GM12872 (cell line): Measurements from ENCODE around the gene CIROP.

Experiments
- TF ChIP-seq, protein P1 (sequence below): IDR thresholded peaks from 3 replicates; pipeline ENCODE4 v1.5.1; 2011; ENCODE audit warnings: low read depth, mild to moderate bottlenecking, low read length, moderate library complexity; ENCODE audit not compliant: insufficient read depth

The CIROP gene

DNA sequence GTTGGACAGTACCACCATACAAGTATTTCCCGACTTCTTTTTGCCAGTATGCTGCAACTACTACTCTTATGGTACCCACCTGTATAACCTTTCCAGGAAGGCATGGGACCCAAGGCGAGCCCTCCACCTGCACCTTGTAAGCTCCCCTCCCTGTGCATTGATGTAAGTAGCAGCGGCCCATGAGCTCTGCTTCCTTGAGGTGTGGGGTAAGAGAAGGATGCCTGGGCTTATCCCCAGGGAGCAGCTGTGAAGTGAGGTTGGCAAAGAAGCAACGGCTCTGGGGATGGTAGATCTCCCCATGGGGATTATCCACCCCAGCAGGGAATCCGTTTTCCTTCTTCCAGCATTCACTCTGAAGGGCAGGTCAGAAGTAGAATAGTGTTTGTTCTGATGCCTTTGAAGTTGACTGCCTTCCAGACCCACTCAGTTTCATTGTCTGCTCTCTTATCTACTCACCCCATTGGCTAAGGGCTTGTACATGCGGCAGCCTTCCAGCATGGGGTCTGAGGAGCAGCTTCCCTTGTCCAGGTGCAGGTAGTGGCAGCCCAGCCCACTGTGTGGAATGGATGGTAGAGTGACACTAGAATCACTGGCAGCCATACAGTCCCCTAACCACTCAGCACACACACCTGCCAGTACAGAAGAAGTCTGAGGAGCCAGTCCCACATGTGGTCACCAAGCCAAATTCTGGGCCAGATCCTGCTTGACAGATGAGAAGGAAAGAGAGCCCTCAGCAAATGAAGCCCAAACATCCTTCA, 3.4 kb downstream of the CIROP start:
- TF ChIP-seq, protein P1, sequence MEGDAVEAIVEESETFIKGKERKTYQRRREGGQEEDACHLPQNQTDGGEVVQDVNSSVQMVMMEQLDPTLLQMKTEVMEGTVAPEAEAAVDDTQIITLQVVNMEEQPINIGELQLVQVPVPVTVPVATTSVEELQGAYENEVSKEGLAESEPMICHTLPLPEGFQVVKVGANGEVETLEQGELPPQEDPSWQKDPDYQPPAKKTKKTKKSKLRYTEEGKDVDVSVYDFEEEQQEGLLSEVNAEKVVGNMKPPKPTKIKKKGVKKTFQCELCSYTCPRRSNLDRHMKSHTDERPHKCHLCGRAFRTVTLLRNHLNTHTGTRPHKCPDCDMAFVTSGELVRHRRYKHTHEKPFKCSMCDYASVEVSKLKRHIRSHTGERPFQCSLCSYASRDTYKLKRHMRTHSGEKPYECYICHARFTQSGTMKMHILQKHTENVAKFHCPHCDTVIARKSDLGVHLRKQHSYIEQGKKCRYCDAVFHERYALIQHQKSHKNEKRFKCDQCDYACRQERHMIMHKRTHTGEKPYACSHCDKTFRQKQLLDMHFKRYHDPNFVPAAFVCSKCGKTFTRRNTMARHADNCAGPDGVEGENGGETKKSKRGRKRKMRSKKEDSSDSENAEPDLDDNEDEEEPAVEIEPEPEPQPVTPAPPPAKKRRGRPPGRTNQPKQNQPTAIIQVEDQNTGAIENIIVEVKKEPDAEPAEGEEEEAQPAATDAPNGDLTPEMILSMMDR: no peak

GRCh38 chr14:23099212-23099861, 5.5 kb downstream of the CIROP start:
- TF ChIP-seq, protein P1: no peak

- TF ChIP-seq, protein P1: no peak
Observed at GRCh38 chr14:23097786-23098185, 7.0 kb downstream of the CIROP start.

DNA sequence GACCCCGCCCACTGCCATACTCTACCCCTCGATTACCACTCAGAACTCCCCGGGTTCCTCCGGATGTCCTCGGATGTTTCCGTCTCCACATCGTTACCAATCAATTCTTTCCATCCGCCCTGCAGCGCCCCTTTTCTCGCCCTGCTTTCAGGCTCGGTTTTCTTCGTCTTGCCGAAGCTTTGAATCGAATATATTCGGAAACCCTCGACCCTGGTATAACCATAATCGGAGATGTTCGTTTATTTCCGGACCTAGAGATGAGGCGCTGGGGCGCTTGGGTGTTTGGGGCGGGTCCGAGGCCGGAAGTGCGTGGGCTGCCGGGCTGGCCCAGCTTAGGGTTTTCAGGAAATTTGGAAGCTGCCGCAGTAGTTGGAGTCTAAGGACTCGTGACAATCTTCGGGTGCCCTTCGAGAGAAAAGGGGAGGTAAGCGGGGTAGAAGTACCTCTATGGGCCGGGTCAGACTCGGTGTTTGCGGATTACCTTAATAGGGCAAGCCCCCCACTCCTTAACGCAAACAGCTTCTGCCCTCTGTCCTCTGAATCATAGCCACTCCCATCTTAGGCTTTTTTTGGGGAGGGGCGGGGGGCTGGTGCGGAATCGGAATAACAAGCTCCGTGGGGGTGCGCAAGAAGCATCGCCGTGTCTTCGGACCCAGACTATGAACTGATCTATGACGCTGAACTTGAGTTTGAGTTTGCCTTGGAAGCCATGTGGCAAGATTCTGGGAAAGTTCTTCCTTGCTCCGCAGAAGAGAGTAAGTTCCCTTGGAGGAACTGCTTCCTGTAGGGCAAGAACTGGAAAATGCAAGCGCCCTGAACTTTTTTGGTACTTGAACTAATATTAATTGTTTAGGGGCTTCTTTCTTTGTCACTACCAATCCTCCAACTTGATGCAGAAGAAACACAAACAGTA, 9.3 kb downstream of the CIROP start, which contains the start of gene C14orf119:
C14orf119 (plus strand) TSS at position 310 of the 913 bp plus-strand sequence. CDS start 2,154 bp downstream, outside the sequence.
- TF ChIP-seq, protein P1: no peak

DNA sequence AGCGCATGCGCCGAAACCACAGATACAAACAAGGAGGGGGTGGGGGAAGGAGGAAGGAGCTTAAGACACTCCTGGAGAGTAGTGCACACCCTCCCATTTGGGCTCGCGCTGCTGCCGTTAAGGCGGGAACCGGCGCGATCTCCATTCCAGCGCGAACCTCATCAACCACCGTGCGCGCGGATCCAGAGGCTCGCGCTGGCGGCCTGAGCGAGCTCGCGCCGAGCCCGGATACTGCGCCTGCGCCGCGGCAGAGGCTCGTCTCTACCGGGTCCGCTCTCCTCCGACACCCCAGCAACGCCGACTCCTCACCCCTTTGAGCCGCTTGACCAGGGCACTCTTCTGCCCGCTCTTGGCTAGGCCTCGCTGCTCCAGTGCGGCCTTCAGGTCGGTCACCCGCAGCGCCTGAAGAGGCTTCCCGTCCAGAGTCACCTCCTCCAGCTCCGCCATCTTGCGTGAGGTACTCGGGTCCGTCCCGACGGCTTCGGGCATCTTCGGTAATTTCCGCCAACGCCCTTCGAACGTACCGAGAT, 10.1 kb downstream of the CIROP start, which contains the start of gene ACIN1:
ACIN1 (minus strand) TSS at position 471 of the 530 bp plus-strand sequence; CDS start at position 447, 24 bp downstream.
- TF ChIP-seq, protein P1: no peak

DNA sequence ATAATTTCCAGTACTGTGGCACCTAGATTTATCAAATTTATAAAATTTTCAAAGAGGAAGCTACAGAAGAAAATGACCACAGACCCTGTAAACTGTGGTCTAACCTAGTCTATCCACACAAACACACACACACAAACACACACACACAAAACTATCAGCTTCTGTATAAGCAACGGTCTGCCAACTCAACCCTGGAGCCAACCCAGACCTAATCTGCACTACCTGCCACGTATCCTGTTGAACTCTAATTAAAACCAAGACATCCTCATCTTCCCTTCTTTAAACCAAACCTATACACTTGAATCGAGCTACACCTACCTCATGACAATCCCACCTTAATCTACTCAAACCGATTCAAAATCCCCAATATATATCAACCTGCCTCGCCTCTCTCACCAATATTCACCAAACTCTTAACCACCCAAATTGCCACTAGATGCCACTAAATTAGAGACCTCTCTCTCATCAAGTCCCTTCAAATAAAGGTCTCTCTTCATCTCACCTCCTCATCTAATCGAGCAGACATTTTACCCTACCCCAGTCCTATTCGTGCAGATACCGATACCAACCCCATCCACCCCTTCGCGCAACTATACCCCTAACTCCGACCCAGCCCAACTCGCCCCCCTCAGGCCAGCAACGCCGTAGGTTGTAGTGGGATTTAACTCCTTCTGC, 10.7 kb downstream of the CIROP start:
- TF ChIP-seq, protein P1: peak; percentile 31; the same call in 2 of the 3 replicates
